Kidney glomerular epithelial cell (primary cell): Measurements from ENCODE around the gene LIMS2.

Source experiments
- DNase-seq: peaks from one replicate; lab custom pipeline; 2025; lab: John Stamatoyannopoulos, UW

LIMS2 gene

GRCh38 chr2:127701193-127701650 is 25.9 kb upstream of the LIMS2 start, which contains the start of gene SFT2D3:
TSS of gene SFT2D3 (plus strand) at chr2:127701497. CDS start at chr2:127701529, 32 bp downstream.
- DNase-seq, result peak; percentile 78

- DNase-seq, result no peak
These were observed 25.3 kb upstream of the LIMS2 start for GRCh38 chr2:127700527-127701192.

GRCh38 chr2:127698553-127699355 is 23.4 kb upstream of the LIMS2 start:
- DNase-seq, result no peak

- no peak for DNase-seq
These were observed 22.3 kb upstream of the LIMS2 start for GRCh38 chr2:127697482-127698180.

GRCh38 chr2:127695491-127696472 is 20.5 kb upstream of the LIMS2 start:
- no peak for DNase-seq

- no peak for DNase-seq
These were observed 19.7 kb upstream of the LIMS2 start for GRCh38 chr2:127694986-127695385.

GRCh38 chr2:127690696-127691095 is 15.4 kb upstream of the LIMS2 start:
- DNase-seq, result no peak

- no peak for DNase-seq
These were observed 13.1 kb upstream of the LIMS2 start for GRCh38 chr2:127688405-127688804.

GRCh38 chr2:127685410-127686080 is 10.2 kb upstream of the LIMS2 start:
- no peak for DNase-seq

GRCh38 chr2:127683757-127684156 is 8.4 kb upstream of the LIMS2 start:
- no peak for DNase-seq

- DNase-seq, result no peak
These were observed 7.7 kb upstream of the LIMS2 start for GRCh38 chr2:127683056-127683455.

GRCh38 chr2:127681976-127682857 is 6.9 kb upstream of the LIMS2 start:
- DNase-seq, result no peak

GRCh38 chr2:127681288-127681804 is 6.0 kb upstream of the LIMS2 start:
- DNase-seq, result no peak

GRCh38 chr2:127680706-127681287 is 5.5 kb upstream of the LIMS2 start:
- no peak for DNase-seq

GRCh38 chr2:127679680-127680361 is 4.5 kb upstream of the LIMS2 start:
- DNase-seq, result no peak

GRCh38 chr2:127678991-127679390 is 3.7 kb upstream of the LIMS2 start:
- DNase-seq, result no peak

GRCh38 chr2:127678531-127678930 is 3.2 kb upstream of the LIMS2 start:
- no peak for DNase-seq

GRCh38 chr2:127676906-127677305 is 1.6 kb upstream of the LIMS2 start:
- no peak for DNase-seq
